HG03060 (cell line): ENCODE data around the gene ERFE.

Experiments
- ATAC-seq: cut with Tn5 transposase; IDR thresholded peaks from one replicate; pipeline ENCODE4 v1.9.1; 2021; ENCODE audit warnings: low read depth, moderate number of reproducible peaks; ENCODE audit not compliant: unreplicated experiment

Gene ERFE

GRCh38 chr2:238152771-238153688, 5.7 kb upstream of the ERFE start:
- ATAC-seq: no peak

- no peak for ATAC-seq
Measured at GRCh38 chr2:238154570-238154969, 4.2 kb upstream of the ERFE start.

GRCh38 chr2:238155051-238155760, 3.6 kb upstream of the ERFE start:
- no peak for ATAC-seq

- ATAC-seq: no peak
Measured at GRCh38 chr2:238155761-238156694, 2.7 kb upstream of the ERFE start.

- no peak for ATAC-seq
Measured at GRCh38 chr2:238157506-238158017, 1.2 kb upstream of the ERFE start.

GRCh38 chr2:238158018-238158508, 707 bp upstream of the ERFE start:
- ATAC-seq: no peak

- no peak for ATAC-seq
Measured at GRCh38 chr2:238159071-238159539, 335 bp downstream of the ERFE start.

GRCh38 chr2:238159661-238160205, 963 bp downstream of the ERFE start:
- no peak for ATAC-seq

- ATAC-seq: no peak
Measured at GRCh38 chr2:238160206-238161129, 1.7 kb downstream of the ERFE start.

GRCh38 chr2:238161291-238162051, 2.7 kb downstream of the ERFE start:
- no peak for ATAC-seq

- ATAC-seq: no peak
Measured at GRCh38 chr2:238162251-238162845, 3.6 kb downstream of the ERFE start.

GRCh38 chr2:238162846-238163441, 4.2 kb downstream of the ERFE start:
- no peak for ATAC-seq

GRCh38 chr2:238163481-238164198, 4.9 kb downstream of the ERFE start:
- ATAC-seq: no peak

GRCh38 chr2:238164906-238165287, 6.1 kb downstream of the ERFE start:
- no peak for ATAC-seq

GRCh38 chr2:238165288-238165921, 6.6 kb downstream of the ERFE start:
- no peak for ATAC-seq
